NOMO-1 (cell line): Measurements from ENCODE around the gene TMEM11.
"Not testable (repeated sequence)": the region's sequence is repeated elsewhere in the genome, so short reads cannot be mapped to it uniquely, and the experiment has no call there.

Experiments used
- DNase-seq, 2 experiments: peaks; one replicate each; lab custom pipeline; 2025; ENCODE audit not compliant: unreplicated experiment in 2 of 2; lab: John Stamatoyannopoulos, UW

Gene TMEM11

GRCh38 chr17:21242780-21243515 is 29.0 kb upstream of the TMEM11 start:
- no peak for DNase-seq

GRCh38 chr17:21242026-21242697 is 28.2 kb upstream of the TMEM11 start:
- DNase-seq, result no peak

GRCh38 chr17:21241564-21241963 is 27.6 kb upstream of the TMEM11 start:
- no peak for DNase-seq

GRCh38 chr17:21240369-21241055 is 26.6 kb upstream of the TMEM11 start:
- DNase-seq, result no peak

- DNase-seq, result peak in 1 of 2 experiments; percentile 29
Observed at GRCh38 chr17:21239680-21240368, 25.9 kb upstream of the TMEM11 start.

DNA sequence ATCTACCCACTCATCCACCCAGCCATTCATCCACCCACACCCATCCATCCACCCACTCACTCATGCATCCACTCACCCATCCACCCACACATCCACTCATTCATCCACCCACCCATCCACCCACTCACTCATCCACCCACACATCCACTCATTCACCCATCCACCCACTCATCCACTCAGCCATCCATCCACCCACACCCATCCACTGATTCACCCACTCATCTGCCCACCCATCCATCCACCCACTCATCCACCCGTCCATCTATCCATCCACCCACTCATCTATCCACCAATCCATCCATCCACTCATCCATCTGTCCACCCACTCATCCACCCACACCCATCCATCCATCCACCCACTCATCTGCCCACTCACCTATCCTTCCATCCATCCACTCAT is 22.0 kb upstream of the TMEM11 start:
- DNase-seq, result no peak

DNA sequence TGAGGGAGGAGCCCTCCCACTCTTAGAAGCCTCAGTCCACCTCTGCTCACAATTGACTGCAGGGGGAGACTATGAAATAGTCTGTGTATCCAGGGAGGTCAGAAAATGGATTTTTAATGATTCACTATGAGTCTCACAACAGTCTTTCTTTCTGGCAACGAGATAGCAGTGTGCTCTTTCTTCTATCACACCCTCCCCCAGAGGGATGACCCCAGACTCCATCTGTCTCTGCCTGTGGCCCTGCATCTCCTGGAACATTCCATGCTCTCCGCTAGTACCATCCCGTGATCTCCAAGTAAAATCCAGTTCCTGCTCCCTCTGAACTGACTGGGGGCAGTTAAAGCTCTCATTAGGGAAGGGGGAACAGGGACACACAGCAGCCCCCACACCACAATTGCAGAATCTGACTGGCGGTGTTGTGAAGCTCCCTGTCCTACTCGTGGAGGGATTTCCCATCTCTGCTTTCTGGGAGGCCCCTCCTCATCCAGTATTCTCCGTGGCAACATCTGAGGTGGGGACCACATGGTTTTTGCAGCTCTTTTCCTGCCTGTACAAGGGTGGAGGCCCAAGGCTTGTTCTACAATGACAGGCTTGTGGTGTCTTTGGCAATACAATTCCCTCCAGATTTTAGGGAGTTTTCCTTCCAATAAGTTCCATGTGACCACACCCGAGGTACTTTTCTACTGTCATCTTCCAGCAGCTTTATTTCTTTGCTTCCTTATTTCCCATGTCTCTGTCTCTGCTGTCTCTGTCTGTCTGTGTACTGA is 19.8 kb upstream of the TMEM11 start:
- DNase-seq, result no peak

DNA sequence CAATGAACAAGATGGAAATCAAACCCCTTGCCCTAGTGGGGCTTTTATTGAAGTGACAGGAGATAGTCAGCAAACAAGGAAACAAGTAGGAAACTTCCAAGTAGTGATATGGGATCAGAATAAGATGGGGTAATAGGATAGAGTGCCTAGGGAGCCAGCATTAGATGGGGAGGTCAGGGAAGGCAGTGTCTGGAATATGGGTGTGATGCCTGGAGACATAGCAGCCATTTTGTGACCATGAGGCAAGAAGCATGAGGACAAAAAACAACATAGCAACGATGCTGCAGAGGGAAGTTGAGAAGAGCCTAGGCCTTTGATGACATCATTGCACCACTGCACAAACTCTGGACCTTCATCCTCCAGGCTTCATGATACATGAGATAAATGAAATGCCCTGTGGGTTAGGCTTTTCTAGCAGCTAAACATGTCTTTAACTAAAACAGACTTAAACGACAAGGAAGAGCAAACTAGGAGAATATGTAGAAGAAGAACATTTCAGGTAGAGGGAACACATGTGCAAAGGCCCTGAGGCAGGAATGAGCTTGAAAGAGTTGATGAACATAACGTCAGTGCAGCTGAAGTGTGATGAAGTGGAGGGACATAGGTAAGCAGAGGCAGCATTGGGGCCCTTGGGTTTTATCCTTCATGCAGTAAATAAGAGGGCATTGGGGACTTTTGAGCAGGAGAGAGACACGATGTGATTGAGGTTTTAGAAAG is 18.2 kb upstream of the TMEM11 start:
- DNase-seq, result no peak

DNA sequence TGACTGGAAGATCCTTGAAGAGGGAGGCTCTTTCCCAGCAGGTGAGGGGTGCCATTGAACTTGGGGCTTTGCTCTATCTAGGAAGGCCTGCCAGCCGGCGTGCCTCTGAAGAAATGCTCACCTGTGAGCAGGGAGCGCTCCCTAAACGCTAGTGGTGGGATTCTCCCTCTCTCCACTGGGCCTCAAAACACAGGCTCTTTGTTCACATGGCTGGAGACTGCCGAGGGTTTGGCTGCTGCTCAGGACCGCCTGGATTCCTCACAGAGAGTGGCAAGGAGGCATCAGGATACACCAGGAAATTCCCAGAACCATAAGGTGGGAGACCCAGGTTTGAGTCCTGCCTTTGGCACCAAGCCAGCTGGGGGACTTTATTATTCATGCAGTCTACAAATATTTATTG is 17.6 kb upstream of the TMEM11 start:
- DNase-seq, result no peak

- DNase-seq, result no peak
Observed at GRCh38 chr17:21228845-21229244, 14.9 kb upstream of the TMEM11 start.

- no peak for DNase-seq
Observed at GRCh38 chr17:21228111-21228510, 14.2 kb upstream of the TMEM11 start.

GRCh38 chr17:21227277-21227676 is 13.3 kb upstream of the TMEM11 start:
- DNase-seq, result not testable (repeated sequence)

DNA sequence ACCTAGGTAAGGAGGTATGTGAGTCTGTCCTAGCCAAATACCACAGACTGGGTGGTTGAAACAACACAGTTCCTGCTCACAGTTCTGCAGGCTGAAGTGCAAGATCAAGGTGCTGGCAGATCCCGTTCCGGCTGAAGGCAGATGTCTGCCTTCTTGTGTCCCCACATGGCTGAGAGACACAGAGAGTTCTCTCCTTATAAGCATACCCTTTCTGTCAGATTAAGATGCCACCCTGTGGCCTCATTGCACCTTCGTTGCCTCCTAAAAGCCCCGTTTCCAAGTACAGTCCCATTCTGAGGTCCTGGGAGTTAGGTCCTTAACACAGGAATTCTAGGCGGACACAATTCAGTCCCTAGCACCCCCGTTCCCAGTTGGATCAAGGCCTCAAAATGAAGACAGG is 9.1 kb upstream of the TMEM11 start:
- DNase-seq, result no peak

DNA sequence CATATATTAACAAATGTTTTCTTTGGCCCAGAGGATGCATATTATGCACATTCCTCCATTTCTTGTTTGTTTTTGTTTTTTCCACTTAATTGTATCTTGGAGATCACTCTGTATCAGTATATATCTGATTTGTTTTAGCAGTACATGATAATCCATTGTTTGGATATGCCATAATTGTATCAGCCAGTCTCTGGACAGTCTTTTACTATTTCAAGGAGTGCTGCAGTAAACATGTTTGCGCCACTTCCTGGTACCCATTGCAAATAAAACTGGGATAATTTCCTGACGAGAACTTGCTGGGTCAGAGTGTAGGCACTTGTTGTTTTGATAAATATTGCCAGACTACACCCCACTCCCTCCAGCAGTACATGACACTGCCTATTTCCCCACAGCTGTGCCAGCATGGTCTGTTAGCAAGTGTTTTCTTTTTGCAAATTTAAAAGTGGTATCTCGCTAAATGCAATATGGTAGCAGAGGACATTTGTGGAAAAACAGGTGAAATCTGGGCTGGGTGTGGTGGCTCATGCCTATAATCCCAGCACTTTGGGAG is 4.9 kb upstream of the TMEM11 start:
- DNase-seq, result no peak

- no peak for DNase-seq
Observed at GRCh38 chr17:21218101-21218500, 4.1 kb upstream of the TMEM11 start.

DNA sequence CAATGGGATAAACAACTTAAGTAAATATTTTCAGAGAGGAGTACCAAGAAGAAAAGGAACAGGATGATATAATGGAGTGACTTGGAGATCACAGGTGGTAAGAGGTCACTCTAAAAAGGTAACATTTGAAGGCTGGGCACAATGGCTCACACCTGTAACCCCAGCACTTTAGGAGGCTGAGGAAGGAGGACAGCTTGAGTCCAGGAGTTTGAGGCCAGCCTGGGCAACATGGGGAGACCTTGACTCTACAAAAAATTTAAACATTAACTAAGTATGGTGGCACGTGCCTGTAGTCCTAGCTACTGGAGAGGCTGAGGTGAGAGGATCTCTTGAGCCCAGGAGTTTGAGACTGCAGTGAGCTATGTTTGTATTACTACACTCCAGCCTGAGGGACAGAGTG is 3.4 kb upstream of the TMEM11 start:
- DNase-seq, result no peak

DNA sequence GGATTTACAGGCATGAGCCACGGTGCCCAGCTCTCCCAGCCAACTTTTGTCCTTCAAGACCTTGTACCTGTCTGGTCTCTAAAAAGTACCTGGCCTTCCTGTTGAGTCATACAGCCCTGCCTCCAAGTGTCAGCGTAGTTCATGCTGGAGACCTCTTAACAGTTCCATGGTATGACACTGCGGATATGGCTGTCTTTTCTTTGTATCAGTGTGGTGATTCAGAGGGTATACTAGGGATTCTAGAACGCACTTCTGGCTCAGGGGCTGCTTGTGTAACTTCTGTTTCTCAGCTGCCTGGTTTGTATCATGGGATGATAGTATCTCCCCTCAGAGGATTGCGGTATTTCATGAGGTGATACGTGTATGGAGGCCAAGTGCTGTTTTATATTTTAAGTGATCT is 2.0 kb upstream of the TMEM11 start:
- no peak for DNase-seq

GRCh38 chr17:21214777-21215541 is 998 bp upstream of the TMEM11 start:
- DNase-seq, result peak in 1 of 2 experiments; percentile 44

DNA sequence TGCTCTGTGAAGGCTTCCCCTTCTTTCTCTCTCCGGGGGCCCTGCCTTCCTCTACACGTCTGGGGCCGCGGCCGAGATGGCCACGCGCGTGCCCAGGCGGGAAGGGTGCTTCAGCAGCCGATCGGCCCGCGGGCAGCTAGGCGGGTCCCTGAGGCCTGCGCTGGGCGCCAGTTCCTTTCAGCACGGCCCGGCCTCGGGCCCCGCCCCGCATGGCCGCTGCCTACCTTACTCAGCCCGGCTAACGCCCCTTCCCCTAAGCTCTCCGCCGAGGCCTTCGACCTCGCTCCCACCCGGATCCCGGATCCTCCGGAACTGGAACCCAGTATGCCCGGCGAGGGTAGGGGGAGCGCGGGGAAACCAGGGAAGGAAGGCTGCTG is 335 bp downstream of the TMEM11 start:
- DNase-seq, result peak in 1 of 2 experiments; percentile 25
